ENCODE results near the gene IRF9.

GRCh38 chr14:24135584-24135833 lies 25.6 kb upstream of the IRF9 start:
- TF ChIP-seq CTCF (IDR thresholded peaks at IDR 0.05) (no peak), POLR2A (IDR thresholded peaks at IDR 0.05) (no peak), EP300 (IDR thresholded peaks at IDR 0.05) (no peak)

Measured in stomach (tissue), 4 donors.